ENCODE results near the gene NCKAP1. TPM values are rescaled to one million over a fixed set of nuclear protein-coding genes. Genes with fewer than 3 reads are reported as not detected.
"Not testable (repeated sequence)": the region's sequence is repeated elsewhere in the genome, so short reads cannot be mapped to it uniquely, and the experiment has no call there.

Gene NCKAP1
- 127 TPM for total RNA-seq
- long read RNA-seq, full-length matches to known transcripts, result 2 of 25 reads
- long read RNA-seq, partial matches to known transcripts, result 14 of 25 reads
- long read RNA-seq, other reads (novel, unspliced or antisense), result 9 of 25 reads

DNA sequence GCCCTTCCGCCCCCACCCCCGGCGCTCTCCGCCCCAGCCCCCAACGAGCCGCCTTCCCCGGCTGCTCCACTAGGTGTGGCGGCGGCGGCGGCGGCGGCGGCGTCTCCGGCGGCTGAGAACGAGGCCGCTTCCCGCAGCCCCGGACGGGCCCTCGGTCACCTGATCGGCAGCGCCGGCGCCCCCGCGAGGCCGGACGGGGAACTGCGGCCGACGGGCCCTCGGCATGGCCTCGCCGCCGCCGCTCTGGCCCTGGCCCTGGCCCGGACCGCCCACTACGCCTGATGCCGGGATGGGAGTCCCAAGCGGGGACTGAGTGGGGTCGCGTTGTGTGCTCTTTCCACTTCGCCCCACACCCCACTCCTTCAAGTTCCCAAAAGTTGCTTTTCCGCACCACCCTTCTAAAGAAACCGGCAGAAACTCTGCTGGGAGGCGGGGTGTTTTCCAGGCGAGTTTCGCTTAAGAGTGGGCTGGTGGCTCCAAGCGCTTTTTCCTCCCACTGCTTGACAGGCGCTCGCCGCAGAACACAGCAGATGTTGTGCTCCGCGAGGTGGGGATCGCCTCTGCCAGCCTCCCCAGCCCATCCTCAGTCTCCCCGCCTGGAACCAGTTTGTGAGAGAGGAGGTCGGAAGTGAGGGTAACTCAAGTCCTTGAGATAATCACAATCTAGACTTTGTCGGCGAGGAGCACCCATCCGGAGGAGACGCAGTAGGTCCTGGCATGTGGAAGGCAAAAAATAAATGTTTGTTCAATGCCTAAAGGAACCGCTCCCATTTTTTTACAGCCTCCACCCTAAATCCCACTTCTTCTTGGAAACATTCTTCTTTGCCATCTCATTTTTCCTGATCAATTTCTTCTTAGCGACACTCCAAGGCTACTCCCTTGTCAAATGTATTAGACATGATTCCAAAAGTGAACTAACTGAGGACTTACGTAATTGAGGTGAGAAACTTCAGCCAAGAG lies at the start of gene NCKAP1:
TSS of gene NCKAP1 (minus strand) at position 117 of the 960 bp plus-strand sequence. CDS start 358 bp downstream, outside the sequence.
- peak; percentile 98 for DNase-seq (ENCODE audit: low spot score)

DNA sequence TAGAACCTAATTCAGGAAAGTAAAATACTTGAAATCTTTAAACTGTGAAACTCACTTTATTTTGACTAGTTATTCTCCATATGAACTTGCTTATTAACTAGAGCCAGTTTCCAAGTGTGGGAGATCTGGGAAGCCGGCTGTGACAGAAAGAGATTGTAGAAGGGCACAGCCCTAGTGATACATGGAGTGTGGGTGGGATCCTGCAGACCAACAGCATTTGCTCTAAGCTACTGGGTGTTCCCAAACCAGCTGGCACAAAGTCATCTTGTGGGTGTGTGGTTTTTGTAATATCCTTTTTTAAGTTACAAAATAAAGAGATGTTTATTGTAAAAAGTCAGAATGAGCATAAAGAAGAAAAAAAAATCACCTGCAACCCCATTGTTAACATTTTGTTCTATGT lies 43.7 kb upstream of the NCKAP1 start:
- DNase-seq (ENCODE audit: low spot score), result no peak

DNA sequence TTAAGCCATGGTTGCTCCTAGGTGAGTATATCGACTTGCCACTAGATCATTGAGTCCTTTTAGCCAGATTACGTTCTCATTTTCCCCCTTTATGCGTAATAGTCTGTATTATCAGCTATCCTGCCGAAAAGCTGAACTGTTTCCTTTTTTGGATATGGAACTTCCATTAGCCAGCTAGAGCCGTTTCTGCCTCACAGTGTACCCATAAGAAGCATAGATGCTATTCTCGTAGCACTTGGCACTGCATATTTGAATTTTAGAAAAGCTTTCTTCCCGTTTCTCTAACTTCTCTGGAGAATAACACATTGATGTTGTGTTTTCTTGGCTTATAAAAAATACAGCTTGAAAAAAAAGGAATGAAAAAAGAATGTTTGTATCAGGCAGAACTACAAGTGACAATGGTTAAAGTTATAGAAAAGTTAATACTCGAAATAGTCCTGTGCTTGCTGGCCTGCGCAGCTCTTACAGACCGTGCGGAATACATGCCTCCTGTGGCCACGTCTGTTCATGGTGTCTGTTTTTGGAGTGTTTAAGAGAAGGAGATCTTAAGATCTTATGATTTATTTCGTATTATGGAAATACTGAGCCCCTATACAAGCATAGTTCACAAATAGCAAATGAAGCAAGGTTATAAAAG lies 41.0 kb upstream of the NCKAP1 start:
- no peak for DNase-seq (ENCODE audit: low spot score)

- DNase-seq (ENCODE audit: low spot score), result no peak
Measured at GRCh38 chr2:183078464-183079138, 40.3 kb upstream of the NCKAP1 start, which contains the start of gene DUSP19. DUSP19 (plus strand) TSS chr2:183078747; CDS start chr2:183078934, 187 bp downstream.

GRCh38 chr2:183078163-183078463 lies 39.9 kb upstream of the NCKAP1 start:
- DNase-seq (ENCODE audit: low spot score), result no peak

DNA sequence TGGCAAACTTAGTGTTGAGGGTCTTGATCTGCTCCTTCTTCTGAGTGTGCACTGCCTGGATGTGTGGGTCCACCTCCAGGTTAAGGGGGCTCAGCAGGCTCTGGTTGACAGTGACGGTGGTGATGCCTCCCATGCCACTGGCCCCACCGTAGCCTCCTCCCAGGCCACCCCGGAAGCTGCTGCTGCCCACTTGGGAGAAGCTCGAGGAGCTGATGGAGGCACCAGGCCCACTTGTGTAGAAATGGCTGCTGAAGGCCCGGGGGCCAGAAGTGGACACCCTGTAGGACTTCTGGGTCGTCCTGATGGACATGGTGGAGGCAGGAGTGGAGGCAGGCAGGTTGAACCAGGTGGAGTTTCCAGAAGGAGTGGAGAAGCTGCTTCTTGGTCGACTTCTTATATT lies 33.9 kb upstream of the NCKAP1 start:
- DNase-seq (ENCODE audit: low spot score), result no peak

GRCh38 chr2:183070942-183071844 lies 32.9 kb upstream of the NCKAP1 start:
- DNase-seq (ENCODE audit: low spot score), result no peak

- no peak for DNase-seq (ENCODE audit: low spot score)
Measured at GRCh38 chr2:183069174-183069573, 30.9 kb upstream of the NCKAP1 start.

DNA sequence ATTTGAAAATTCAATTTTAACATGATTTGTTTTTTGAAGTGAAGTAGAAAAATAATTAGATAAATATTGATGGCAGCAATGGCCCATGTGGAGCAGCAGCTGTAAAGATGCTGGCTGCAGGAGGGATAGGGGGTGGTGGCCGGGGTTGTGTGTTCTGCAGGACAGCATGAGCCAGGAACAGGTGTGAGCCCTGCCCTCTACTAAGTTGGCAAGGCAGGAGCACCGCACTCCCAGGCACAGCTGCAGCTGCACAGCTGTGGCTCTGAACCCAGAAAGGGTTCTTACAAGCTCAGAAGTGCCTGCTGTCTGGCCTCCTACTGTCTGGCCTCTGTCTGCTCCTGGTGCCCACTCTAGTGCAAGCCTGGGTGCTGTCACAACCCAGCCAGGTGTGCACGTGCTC lies 30.3 kb upstream of the NCKAP1 start:
- DNase-seq (ENCODE audit: low spot score), result no peak

GRCh38 chr2:183063083-183063482 lies 24.8 kb upstream of the NCKAP1 start:
- DNase-seq (ENCODE audit: low spot score), result no peak

- no peak for DNase-seq (ENCODE audit: low spot score)
Measured at GRCh38 chr2:183060571-183061231, 22.4 kb upstream of the NCKAP1 start.

DNA sequence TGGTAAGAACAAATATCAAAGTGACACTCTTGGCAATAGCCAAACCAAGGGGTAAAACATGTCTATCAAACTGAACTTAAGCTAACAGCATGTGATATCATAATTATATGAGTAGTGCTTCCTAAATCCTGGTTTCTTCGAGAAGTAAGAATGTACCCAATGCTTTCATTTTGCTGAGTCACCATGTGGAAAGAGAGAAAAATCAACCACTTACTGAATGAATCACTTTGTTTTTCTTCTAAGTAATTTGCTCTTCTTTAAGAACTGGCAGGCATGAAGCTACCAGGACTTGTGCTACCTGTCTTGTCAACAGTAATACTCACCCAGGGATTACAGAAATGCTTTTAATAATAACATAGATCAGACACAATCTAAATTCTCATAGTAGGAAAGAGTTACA lies 21.3 kb upstream of the NCKAP1 start:
- no peak for DNase-seq (ENCODE audit: low spot score)

DNA sequence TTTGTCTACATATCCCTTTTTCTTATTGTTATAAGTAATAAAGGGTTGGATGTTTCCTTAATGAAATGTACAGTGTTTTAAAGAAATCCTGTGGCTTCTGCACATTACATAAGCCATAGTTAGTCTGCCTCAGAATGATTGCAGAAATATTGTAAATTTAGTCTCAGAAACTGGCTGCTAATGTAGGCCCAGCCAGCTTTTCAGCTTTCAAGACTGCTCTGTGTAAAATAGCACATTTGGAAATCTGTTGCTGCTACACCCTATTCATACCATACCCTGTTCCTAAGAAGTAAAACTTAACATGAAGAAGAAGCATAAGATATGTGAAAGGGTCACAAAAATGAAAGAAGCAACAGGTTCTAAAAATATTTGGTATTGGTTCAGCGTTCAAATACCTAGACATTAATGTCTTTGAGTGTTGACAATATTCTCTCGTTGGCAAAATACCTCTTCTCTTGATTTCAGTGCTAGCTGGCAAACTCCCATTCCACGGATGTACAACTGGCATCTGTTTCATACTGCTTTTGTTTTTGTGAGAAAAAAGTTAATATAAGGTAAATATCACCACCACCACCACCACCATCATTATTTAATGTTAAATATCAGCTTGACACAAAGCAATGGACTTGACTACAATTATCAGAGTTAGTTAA lies 19.2 kb upstream of the NCKAP1 start:
- no peak for DNase-seq (ENCODE audit: low spot score)

GRCh38 chr2:183049420-183049819 lies 11.2 kb upstream of the NCKAP1 start:
- no peak for DNase-seq (ENCODE audit: low spot score)

GRCh38 chr2:183047486-183048125 lies 9.3 kb upstream of the NCKAP1 start:
- not testable (repeated sequence) for DNase-seq (ENCODE audit: low spot score)

GRCh38 chr2:183043580-183043979 lies 5.3 kb upstream of the NCKAP1 start:
- not testable (repeated sequence) for DNase-seq (ENCODE audit: low spot score)

DNA sequence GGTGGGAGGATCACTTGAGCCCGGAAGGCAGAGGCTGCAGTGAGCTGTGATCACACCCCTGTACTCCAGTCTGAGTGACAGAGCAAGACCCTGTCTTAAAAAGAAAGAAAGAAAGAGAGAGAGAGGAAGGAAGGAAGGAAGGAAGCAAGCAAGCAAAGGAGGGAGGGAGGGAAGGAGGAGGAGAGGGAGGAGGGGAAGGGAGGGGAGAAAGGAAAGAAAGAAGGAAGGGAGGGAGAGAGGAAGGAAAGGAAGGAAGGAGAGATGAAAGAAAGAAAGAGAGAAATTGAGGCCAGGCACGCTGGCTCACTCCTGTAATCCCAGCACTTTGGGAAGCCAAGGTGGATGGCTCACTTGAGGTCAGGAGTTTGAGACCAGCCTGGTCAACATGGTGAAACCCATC lies 2.3 kb upstream of the NCKAP1 start:
- DNase-seq (ENCODE audit: low spot score), result no peak

DNA sequence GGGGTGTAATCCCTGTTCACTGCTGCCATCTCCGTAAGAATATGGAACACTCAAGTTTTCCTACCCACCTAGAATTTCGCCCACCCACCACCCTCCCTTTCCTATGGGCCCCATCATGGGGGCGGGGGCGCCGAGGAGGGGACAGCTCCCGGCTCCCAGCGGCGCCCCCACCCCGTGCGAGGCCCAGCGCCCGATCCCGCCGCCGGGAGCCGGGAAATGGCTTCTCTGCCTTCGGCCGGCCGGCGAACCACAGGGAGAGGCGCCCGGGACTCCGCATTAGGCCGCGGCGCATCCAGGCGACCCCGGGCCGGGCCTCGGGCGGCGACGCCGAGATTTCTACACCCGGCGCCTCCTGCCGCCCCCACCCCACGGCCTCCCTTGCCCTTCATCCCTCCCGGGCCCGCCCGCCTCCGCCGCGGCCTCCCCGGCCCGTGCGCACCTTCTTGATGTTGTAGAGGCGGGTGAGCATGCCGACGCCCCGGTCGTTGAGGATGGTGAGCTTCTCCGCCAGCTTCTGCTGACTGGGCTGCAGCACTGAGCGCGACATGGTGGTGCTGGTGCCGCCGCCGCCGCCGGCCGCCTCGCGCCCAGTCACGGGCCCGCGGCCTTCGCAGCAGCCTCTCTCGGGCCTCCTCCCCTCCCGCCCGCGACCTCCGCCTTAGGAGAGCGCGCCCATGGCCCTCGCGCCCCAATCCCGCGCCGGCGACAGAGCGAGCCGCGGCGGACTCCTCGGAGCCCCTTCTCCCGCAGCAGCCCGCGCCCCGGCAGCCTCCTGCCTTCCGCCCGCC lies 510 bp downstream of the NCKAP1 start:
- DNase-seq (ENCODE audit: low spot score), result no peak

Data from mesenteric fat pad (tissue), 1 donor.